Inferior parietal cortex (tissue), 1 donor: Measurements from ENCODE around the gene ZNF586.
A peak's percentile ranks its signal among the peaks of the same experiment; 100 is the strongest.
"Not testable (repeated sequence)": the region's sequence is repeated elsewhere in the genome, so short reads cannot be mapped to it uniquely, and the experiment has no call there.

Experiments
- DNase-seq: peaks from one replicate; pipeline ENCODE4 v3.0.0-alpha.2; 2016; ENCODE audit errors: extremely low spot score

ZNF586 gene

DNA sequence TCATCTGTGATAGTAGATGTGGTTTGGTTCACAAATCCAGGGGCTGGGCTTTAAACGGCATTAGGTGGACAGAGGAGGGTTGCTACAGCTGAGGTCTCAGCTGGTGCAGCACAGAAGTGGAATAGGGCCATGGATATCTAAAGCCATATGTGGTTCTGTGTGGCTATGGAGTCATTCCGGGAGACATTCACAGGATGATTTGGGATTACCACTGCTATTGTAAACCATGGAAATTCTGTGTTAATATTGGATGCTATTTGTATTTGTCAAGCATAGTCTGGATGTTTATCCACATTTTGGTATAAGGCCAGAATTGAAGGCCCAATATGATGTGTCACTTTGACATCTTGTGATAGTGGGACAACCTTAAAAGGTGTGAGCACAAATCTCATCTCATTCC lies 53.7 kb downstream of the ZNF586 start:
- not testable (repeated sequence) for DNase-seq

DNA sequence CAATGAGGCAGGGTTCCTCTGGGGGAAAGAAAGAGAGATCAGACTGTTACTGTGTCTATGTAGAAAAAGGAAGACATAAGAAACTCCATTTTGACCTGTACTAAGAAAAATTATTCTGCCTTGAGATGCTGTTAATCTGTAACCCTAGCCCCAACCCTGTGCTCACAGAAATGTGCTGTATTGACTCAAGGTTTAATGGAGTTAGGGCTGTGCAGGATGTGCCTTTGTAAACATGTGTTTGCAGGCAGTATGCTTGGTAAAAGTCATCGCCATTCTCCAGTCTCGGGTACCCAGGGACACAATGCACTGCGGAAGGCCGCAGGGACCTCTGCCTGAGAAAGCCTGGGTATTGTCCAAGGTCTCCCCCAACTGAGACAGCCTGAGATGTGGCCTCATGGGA lies 54.1 kb downstream of the ZNF586 start:
- not testable (repeated sequence) for DNase-seq

DNA sequence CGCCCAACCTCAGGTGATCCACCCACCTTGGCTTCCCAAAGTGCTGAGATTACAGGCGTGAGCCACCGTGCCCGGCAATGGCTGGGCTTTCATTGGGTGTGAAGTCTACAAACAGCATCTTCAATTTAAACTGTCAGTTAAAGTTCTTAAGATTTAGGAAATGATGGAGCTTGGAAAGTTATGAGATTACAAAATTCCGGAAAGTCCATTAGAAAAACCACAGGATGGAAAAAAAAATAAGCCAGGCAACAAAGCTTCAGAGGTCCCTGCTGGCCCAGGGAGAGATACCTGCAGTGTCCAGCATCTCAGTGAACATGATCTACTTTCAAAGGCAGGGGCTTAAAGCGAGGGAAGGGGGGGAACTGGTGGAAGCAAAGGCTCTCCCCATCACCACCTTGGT lies 56.0 kb downstream of the ZNF586 start:
- no peak for DNase-seq

DNA sequence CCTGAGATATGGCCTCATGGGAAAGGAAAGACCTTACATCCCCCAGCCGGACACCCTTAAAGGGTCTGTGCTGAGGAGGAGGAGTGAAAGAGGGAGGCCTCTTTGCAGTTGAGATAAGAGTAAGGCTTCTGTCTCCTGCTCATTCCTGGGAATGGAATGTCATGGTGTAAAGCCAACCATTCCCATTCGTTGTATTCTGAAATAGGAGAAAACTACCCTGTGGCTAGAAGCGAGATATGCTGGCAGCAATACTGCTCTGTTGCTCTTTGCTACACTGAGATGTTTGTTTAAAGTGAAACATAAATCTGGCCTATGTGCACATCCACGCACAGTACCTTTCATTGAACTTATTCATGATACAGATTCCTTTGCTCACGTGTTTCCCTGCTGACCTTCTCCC lies 59.8 kb downstream of the ZNF586 start:
- no peak for DNase-seq

DNA sequence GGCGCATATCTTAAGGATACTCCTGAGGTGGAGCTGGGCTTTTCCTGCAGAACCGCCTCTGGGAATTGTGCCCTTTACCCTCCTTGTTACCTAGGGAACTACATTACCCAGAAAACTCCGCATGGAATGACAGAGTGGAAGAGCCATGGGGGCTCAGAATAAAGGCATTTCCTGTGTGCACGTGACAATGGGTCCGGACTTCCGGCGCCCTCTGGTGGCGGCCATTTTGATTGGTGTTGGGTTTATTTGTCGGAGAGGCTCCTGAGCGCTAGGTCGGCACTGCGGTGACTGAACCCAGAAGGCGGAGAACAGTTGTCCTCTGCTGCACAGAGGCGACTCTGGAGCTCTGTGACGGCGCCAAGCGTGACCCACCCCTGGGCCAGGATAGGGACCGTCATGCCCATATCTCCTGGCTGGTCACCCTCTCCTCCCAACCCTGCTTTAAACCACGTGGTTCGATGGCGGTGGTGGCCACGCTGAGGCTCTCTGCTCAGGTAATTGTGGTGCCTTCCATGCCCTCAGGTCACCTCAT lies 60.7 kb downstream of the ZNF586 start, which contains the start of gene ZNF587B:
ZNF587B (plus strand) TSS at position 229 of the 532 bp plus-strand sequence; CDS start at position 459, 230 bp downstream.
- peak; percentile 79 for DNase-seq
